Measurements from ENCODE around the gene FAM241A.

The FAM241A gene

GRCh38 chr4:112143781-112144180 is 1.5 kb upstream of the FAM241A start:
- no peak for DNase-seq (ENCODE audit: low read depth)
- in situ Hi-C loops (cut with HindIII; ENCODE audit: low sequenced_read_pairs), result loop anchor here (10.0 kb wide), 1 partner anchor 101 kb away; no protein-coding TSS in a partner anchor
- no peak for TF ChIP-seq CTCF (IDR thresholded peaks at IDR 0.05; ENCODE audit: low read depth, low read length, missing control alignments)
- no peak overlapping the region for H3K4me3 ChIP-seq (ENCODE audit: low read depth, low read length)

- DNase-seq (ENCODE audit: low read depth), result no peak
- in situ Hi-C loops (cut with HindIII; ENCODE audit: low sequenced_read_pairs), result loop anchor here (10.0 kb wide), 1 partner anchor 100 kb away; no protein-coding TSS in a partner anchor
- H3K4me3 ChIP-seq (ENCODE audit: low read depth, low read length), result peak overlapping the region; percentile 67
- no peak for TF ChIP-seq CTCF (IDR thresholded peaks at IDR 0.05; ENCODE audit: low read depth, low read length, missing control alignments)
These were observed 518 bp upstream of the FAM241A start for GRCh38 chr4:112144546-112145325.

- DNase-seq (ENCODE audit: low read depth), result no peak
- H3K4me3 ChIP-seq (ENCODE audit: low read depth, low read length), result peak overlapping the region; percentile 67
- in situ Hi-C loops (cut with HindIII; ENCODE audit: low sequenced_read_pairs), result loop anchor here (10.0 kb wide), 1 partner anchor 99 kb away; no protein-coding TSS in a partner anchor
- peak; percentile 16 for TF ChIP-seq CTCF (IDR thresholded peaks at IDR 0.05; ENCODE audit: low read depth, low read length, missing control alignments)
These were observed 692 bp downstream of the FAM241A start for GRCh38 chr4:112145790-112146501.

GRCh38 chr4:112146502-112146813 is 1.2 kb downstream of the FAM241A start:
- in situ Hi-C loops (cut with HindIII; ENCODE audit: low sequenced_read_pairs), result loop anchor here (10.0 kb wide), 1 partner anchor 98 kb away; no protein-coding TSS in a partner anchor
- no peak for TF ChIP-seq CTCF (IDR thresholded peaks at IDR 0.05; ENCODE audit: low read depth, low read length, missing control alignments)
- H3K4me3 ChIP-seq (ENCODE audit: low read depth, low read length), result peak overlapping the region; percentile 67
- no peak for DNase-seq (ENCODE audit: low read depth)

- no peak for TF ChIP-seq CTCF (IDR thresholded peaks at IDR 0.05; ENCODE audit: low read depth, low read length, missing control alignments)
These were observed 2.4 kb downstream of the FAM241A start for GRCh38 chr4:112147697-112148096.

GRCh38 chr4:112150920-112151319 is 5.7 kb downstream of the FAM241A start:
- in situ Hi-C loops (cut with HindIII; ENCODE audit: low sequenced_read_pairs), result no loop called here

More at GRCh38 chr4:112147697-112148096, 2.4 kb downstream of the FAM241A start:
- in situ Hi-C loops (cut with HindIII; ENCODE audit: low sequenced_read_pairs), result loop anchor here (10.0 kb wide), 1 partner anchor 97 kb away; no protein-coding TSS in a partner anchor
- H3K4me3 ChIP-seq (ENCODE audit: low read depth, low read length), result no peak overlapping the region
- no peak for DNase-seq (ENCODE audit: low read depth)

More at GRCh38 chr4:112150920-112151319, 5.7 kb downstream of the FAM241A start:
- no peak for DNase-seq (ENCODE audit: low read depth)
- no peak for TF ChIP-seq CTCF (IDR thresholded peaks at IDR 0.05; ENCODE audit: low read depth, low read length, missing control alignments)
- no peak overlapping the region for H3K4me3 ChIP-seq (ENCODE audit: low read depth, low read length)

All from astrocyte of the cerebellum (primary cell).